SIG-M5 treated with dmso at 0.1 percent for 504 hours (cell line): Measurements from ENCODE around the gene XYLT1.

Experiments
- DNase-seq: peaks from one replicate; lab custom pipeline; 2025; ENCODE audit not compliant: unreplicated experiment; lab: John Stamatoyannopoulos, UW

Gene XYLT1

GRCh38 chr16:17404941-17405689 lies 65.6 kb downstream of the XYLT1 start:
- DNase-seq = no peak

- DNase-seq = no peak
Measured at GRCh38 chr16:17403859-17404545, 66.8 kb downstream of the XYLT1 start.

GRCh38 chr16:17403156-17403809 lies 67.5 kb downstream of the XYLT1 start:
- DNase-seq = no peak

GRCh38 chr16:17397499-17397891 lies 73.3 kb downstream of the XYLT1 start:
- DNase-seq = no peak

GRCh38 chr16:17396762-17397498 lies 73.8 kb downstream of the XYLT1 start:
- no peak for DNase-seq

- no peak for DNase-seq
Measured at GRCh38 chr16:17395849-17396480, 74.8 kb downstream of the XYLT1 start.

GRCh38 chr16:17392857-17393692 lies 77.7 kb downstream of the XYLT1 start:
- no peak for DNase-seq

- DNase-seq = no peak
Measured at GRCh38 chr16:17392127-17392856, 78.5 kb downstream of the XYLT1 start.

GRCh38 chr16:17391715-17392114 lies 79.0 kb downstream of the XYLT1 start:
- DNase-seq = no peak

- DNase-seq = no peak
Measured at GRCh38 chr16:17389384-17389783, 81.4 kb downstream of the XYLT1 start.

GRCh38 chr16:17387256-17387655 lies 83.5 kb downstream of the XYLT1 start:
- DNase-seq = no peak

GRCh38 chr16:17386229-17386628 lies 84.5 kb downstream of the XYLT1 start:
- DNase-seq = no peak

GRCh38 chr16:17384471-17384870 lies 86.3 kb downstream of the XYLT1 start:
- DNase-seq = no peak

- no peak for DNase-seq
Measured at GRCh38 chr16:17382949-17383863, 87.6 kb downstream of the XYLT1 start.

- no peak for DNase-seq
Measured at GRCh38 chr16:17382514-17382913, 88.2 kb downstream of the XYLT1 start.

- no peak for DNase-seq
Measured at GRCh38 chr16:17381784-17382183, 89.0 kb downstream of the XYLT1 start.

- no peak for DNase-seq
Measured at GRCh38 chr16:17380613-17381012, 90.1 kb downstream of the XYLT1 start.

- no peak for DNase-seq
Measured at GRCh38 chr16:17379121-17379571, 91.6 kb downstream of the XYLT1 start.
